ENCODE data around the gene TMEM201.

Gene TMEM201

GRCh38 chr1:9654834-9655723 lies 66.4 kb downstream of the TMEM201 start:
- DNase-seq = peak; percentile 5 to 39 (median 16)

GRCh38 chr1:9655836-9656235 lies 67.1 kb downstream of the TMEM201 start:
- no peak for DNase-seq

GRCh38 chr1:9657521-9658032 lies 68.9 kb downstream of the TMEM201 start:
- DNase-seq = no peak

- no peak for DNase-seq
Observed at GRCh38 chr1:9658199-9658598, 69.5 kb downstream of the TMEM201 start.

- no peak for DNase-seq
Observed at GRCh38 chr1:9659328-9659727, 70.6 kb downstream of the TMEM201 start.

GRCh38 chr1:9663257-9663656 lies 74.5 kb downstream of the TMEM201 start:
- no peak for DNase-seq

All from activated naive CD4-positive, alpha-beta T cell (primary cell).